ENCODE measurements around the gene SERPINE1. TPM values are rescaled to one million over a fixed set of nuclear protein-coding genes. Genes with fewer than 3 reads are reported as not detected.

Gene SERPINE1
- total RNA-seq, 4 donors from 2014 or later: 2.4 to 8.3 (median 3.3) TPM

GRCh38 chr7:101172854-101173751 is 46.2 kb downstream of the SERPINE1 start:
- peaks cover 0 to 45% (median 30%) of the 10 kb centered on the region in 4 donors for H3K4me1 ChIP-seq
- TF ChIP-seq, protein P1, sequence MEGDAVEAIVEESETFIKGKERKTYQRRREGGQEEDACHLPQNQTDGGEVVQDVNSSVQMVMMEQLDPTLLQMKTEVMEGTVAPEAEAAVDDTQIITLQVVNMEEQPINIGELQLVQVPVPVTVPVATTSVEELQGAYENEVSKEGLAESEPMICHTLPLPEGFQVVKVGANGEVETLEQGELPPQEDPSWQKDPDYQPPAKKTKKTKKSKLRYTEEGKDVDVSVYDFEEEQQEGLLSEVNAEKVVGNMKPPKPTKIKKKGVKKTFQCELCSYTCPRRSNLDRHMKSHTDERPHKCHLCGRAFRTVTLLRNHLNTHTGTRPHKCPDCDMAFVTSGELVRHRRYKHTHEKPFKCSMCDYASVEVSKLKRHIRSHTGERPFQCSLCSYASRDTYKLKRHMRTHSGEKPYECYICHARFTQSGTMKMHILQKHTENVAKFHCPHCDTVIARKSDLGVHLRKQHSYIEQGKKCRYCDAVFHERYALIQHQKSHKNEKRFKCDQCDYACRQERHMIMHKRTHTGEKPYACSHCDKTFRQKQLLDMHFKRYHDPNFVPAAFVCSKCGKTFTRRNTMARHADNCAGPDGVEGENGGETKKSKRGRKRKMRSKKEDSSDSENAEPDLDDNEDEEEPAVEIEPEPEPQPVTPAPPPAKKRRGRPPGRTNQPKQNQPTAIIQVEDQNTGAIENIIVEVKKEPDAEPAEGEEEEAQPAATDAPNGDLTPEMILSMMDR (IDR thresholded peaks at IDR 0.05): no peak
- TF ChIP-seq POLR2A (IDR thresholded peaks at IDR 0.05): no peak
- no peaks in the 10 kb centered on the region for H3K36me3 ChIP-seq

GRCh38 chr7:101173752-101174244 is 46.9 kb downstream of the SERPINE1 start:
- Histone ChIP-seq H3K27ac (no peak overlapping the region), H3K4me3 (peak overlapping the region in 1 of 4 donors; percentile 3), H3K9me3 (peaks cover 0 to 5% (median 0%) of the 10 kb centered on the region in 4 donors), H3K27me3 (peaks cover 0 to 48% of the 10 kb centered on the region in 2 donors), H3K4me1 (peaks cover 0 to 45% (median 30%) of the 10 kb centered on the region in 4 donors), H3K36me3 (no peaks in the 10 kb centered on the region)
- peak; percentile 26 to 73 (median 70) for DNase-seq
- TF ChIP-seq, protein P1 (IDR thresholded peaks at IDR 0.05): no peak
- TF ChIP-seq POLR2A (IDR thresholded peaks at IDR 0.05): no peak

More at GRCh38 chr7:101172854-101173751, 46.2 kb downstream of the SERPINE1 start:
- Histone ChIP-seq H3K27me3 (peaks cover 0 to 43% of the 10 kb centered on the region in 2 donors), H3K9me3 (peaks cover 0 to 5% (median 0%) of the 10 kb centered on the region in 4 donors), H3K4me3 (peak overlapping the region in 3 of 4 donors; percentile 3 to 21 (median 20)), H3K27ac (no peak overlapping the region)
- peak in 2 of 3 donors; percentile 70 to 72 for DNase-seq

DNA sequence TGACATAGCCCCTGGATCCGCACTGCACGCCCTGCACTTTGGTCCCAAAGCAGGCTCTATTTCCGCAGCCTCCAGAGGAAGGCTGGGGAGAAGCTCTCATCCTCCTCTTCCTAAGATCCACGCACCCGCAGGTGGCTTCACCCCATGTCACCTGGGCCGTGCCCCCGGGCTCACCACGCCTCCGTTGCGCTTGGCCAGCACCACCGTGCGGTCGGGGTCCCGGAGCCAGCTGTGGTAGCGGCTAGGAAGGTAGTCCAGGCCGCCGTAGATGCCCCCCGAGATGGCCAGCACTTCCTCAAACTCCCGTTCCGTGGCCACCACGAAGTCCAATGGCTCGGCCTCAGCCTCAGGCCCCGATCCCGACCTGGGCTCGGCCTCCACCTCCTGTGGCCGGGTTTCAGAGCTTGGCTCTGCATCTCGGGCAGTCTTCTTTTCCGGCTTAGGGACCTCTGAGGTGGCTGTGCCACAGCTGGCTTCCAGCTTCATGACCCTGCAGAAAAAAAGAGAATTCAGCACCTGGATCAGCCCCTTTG is 47.5 kb downstream of the SERPINE1 start:
- TF ChIP-seq, protein P1 (IDR thresholded peaks at IDR 0.05): no peak
- TF ChIP-seq POLR2A (IDR thresholded peaks at IDR 0.05): no peak
- Histone ChIP-seq H3K27me3 (peaks cover 0 to 54% of the 10 kb centered on the region in 2 donors), H3K4me1 (peaks cover 0 to 46% (median 30%) of the 10 kb centered on the region in 4 donors), H3K36me3 (no peaks in the 10 kb centered on the region), H3K4me3 (no peak overlapping the region), H3K27ac (no peak overlapping the region), H3K9me3 (peaks cover 0 to 5% (median 0%) of the 10 kb centered on the region in 4 donors)
- no peak for DNase-seq

DNA sequence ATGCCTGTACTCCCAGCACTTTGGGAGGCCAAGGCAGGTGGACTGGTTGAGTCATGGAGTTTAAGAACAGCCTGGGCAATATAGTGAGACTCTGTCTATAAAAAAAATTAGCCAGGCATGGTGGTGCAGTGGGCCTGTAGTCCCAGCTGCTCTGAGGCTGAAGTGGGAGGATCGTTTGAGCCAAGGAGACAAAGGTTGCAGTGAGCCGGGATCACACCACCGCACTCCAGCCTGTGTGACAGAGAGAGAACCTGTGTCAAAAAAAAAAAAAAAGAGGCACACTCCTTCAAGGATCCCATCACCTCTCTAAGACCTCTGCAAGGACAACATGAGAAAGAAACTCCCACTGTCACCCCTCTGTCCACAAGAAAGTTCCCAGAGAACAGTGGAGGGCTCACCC is 48.8 kb downstream of the SERPINE1 start:
- Histone ChIP-seq H3K27ac (no peak overlapping the region), H3K27me3 (peaks cover 0 to 57% of the 10 kb centered on the region in 2 donors), H3K4me3 (no peak overlapping the region), H3K4me1 (peaks cover 0 to 44% (median 28%) of the 10 kb centered on the region in 4 donors), H3K9me3 (peaks cover 0 to 5% (median 0%) of the 10 kb centered on the region in 4 donors), H3K36me3 (no peaks in the 10 kb centered on the region)
- no peak for DNase-seq
- no peak for TF ChIP-seq POLR2A (IDR thresholded peaks at IDR 0.05)
- TF ChIP-seq, protein P1 (IDR thresholded peaks at IDR 0.05): no peak

DNA sequence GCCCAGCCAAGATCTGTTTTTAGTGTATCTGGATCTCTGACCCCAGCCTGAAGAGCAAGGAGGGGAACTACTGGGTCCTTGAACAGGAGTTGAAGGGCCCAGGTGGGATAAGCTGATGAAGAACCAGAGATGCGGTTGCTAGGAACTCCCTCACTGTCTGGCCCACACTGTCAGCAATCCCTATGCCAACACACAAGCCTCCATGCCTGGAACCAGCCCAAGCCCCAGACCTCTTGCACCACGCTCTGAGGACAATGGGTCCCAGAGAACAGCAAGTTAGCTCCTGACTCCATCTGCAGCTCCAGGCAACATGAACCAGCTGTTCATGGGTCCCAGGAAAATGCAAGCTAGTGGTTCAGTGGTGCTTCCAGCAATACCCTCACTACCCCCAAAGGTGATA is 50.7 kb downstream of the SERPINE1 start:
- Histone ChIP-seq H3K27me3 (peaks cover 0 to 38% of the 10 kb centered on the region in 2 donors), H3K9me3 (peaks cover 0 to 2% (median 0%) of the 10 kb centered on the region in 4 donors), H3K36me3 (no peaks in the 10 kb centered on the region), H3K27ac (no peak overlapping the region), H3K4me3 (no peak overlapping the region), H3K4me1 (peaks cover 0 to 30% (median 16%) of the 10 kb centered on the region in 4 donors)
- TF ChIP-seq, protein P1 (IDR thresholded peaks at IDR 0.05): no peak
- no peak for TF ChIP-seq POLR2A (IDR thresholded peaks at IDR 0.05)
- no peak for DNase-seq

Data from Peyer's patch (tissue), 4 donors.